ENCODE measurements around the gene CARD18. TPM values are rescaled to one million over a fixed set of nuclear protein-coding genes. Genes with fewer than 3 reads are reported as not detected.
"Not testable (repeated sequence)": the region's sequence is repeated elsewhere in the genome, so short reads cannot be mapped to it uniquely, and the experiment has no call there.

Gene CARD18
- total RNA-seq, 4 donors from 2014 or later: not detected

DNA sequence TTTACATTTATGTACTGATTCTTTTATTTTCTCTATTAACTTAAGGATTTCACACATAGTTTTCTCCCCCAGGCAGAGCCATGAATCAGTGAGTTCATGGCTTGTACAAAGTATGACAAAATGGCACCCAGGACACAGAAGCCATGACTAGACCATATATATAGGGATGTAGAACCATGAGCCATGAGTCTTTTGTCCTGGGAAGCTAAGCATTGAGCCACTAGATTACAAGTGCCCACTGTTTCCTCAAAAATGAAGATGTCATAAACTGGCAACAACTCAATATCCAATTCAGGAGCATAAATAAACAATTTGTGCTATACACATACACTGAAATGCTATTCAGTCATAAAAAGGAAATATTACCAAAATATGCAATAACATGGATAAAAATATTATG lies 36.2 kb downstream of the CARD18 start:
- TF ChIP-seq POLR2A (IDR thresholded peaks at IDR 0.05) (no peak), POLR2AphosphoS5 (IDR thresholded peaks at IDR 0.05) (no peak), EP300 (IDR thresholded peaks at IDR 0.05; ENCODE audit: low read depth) (no peak)
- TF ChIP-seq, protein P1, sequence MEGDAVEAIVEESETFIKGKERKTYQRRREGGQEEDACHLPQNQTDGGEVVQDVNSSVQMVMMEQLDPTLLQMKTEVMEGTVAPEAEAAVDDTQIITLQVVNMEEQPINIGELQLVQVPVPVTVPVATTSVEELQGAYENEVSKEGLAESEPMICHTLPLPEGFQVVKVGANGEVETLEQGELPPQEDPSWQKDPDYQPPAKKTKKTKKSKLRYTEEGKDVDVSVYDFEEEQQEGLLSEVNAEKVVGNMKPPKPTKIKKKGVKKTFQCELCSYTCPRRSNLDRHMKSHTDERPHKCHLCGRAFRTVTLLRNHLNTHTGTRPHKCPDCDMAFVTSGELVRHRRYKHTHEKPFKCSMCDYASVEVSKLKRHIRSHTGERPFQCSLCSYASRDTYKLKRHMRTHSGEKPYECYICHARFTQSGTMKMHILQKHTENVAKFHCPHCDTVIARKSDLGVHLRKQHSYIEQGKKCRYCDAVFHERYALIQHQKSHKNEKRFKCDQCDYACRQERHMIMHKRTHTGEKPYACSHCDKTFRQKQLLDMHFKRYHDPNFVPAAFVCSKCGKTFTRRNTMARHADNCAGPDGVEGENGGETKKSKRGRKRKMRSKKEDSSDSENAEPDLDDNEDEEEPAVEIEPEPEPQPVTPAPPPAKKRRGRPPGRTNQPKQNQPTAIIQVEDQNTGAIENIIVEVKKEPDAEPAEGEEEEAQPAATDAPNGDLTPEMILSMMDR (IDR thresholded peaks at IDR 0.05): no peak
- no peaks in the 10 kb centered on the region for H3K9me3 ChIP-seq
- intact Hi-C loops (cut with DNase I; ENCODE audit: low total_unique reads): no loop called here
- H3K4me1 ChIP-seq: no peaks in the 10 kb centered on the region
- no peaks in the 10 kb centered on the region for H3K27me3 ChIP-seq
- no peak overlapping the region for H3K4me3 ChIP-seq
- in situ Hi-C loops (cut with MboI; ENCODE audit: low pct_ligation_motif_present in 1 of 4, low pct_unique_long_range_greater_than_20kb in 1 of 4, low sequenced_read_pairs in 3 of 4): no loop called here
- no peaks in the 10 kb centered on the region for H3K36me3 ChIP-seq
- H3K27ac ChIP-seq: no peak overlapping the region
- no peak for DNase-seq

DNA sequence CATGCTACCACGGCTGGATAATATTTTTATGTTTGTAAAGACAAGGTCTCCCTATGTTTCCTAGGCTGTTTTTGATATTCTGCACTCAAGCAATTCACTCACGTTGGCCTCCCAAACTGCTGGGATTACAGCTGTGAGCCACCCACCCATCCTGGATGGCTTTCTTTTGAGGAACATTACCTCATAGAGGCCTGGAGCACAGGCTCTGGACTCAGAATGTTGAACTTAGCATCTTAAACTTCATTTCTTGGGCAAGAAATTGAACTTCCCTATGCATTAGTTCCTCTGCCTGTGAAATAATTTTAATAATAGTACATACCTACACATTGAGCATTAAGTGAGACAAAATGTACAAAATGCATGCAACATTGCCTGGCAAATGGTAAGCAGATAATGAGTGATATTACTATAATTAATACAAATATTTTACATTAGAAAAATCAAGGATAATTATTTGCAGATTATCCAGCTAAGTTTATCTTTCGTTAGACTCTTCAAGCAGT lies 37.4 kb downstream of the CARD18 start:
- H3K36me3 ChIP-seq; intact Hi-C loops (cut with DNase I; ENCODE audit: low total_unique reads); H3K27me3 ChIP-seq; H3K27ac ChIP-seq; DNase-seq; H3K4me1 ChIP-seq; in situ Hi-C loops (cut with MboI; ENCODE audit: low pct_ligation_motif_present in 1 of 4, low pct_unique_long_range_greater_than_20kb in 1 of 4, low sequenced_read_pairs in 3 of 4); H3K4me3 ChIP-seq; H3K9me3 ChIP-seq: not testable (repeated sequence)
- WGBS, 2 donors (ENCODE audit: low coverage in 1 of 2): 86% methylated on average over 2 of the region's 3 CpGs; no CpG with 5 or more reads in 1 of the 2 donors

DNA sequence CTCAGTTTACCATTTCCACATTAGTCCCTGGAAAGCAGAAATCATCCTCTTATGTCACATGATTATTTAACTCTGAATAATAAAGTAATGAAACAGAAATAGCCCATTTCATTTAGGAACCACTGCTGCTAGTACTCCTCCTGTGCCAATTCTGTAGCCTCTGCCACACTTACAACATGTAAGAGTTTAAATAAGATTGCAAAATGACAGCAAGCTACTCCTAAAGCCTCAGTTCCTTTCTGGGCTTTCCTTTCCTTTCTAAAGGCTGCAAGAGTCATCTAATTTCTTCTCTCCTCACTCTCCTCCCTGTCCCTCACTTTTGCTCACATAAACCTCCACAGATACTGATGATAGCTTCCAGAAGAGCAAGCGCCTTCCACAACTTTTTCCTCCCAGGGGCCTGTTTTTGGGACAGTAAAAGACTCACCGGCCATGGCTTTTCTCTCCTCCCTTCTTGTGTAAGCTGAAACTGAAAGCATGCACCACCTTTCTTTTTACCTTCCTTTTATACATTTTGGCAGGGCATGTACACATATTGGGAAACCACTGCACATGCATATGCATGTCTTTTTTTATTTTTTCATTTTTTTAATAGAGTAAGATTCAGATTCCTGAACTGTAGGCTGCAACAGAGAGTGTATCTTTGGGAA lies 38.5 kb downstream of the CARD18 start:
- TF ChIP-seq POLR2AphosphoS5 (IDR thresholded peaks at IDR 0.05) (no peak), EP300 (IDR thresholded peaks at IDR 0.05; ENCODE audit: low read depth) (no peak), POLR2A (IDR thresholded peaks at IDR 0.05) (no peak)
- TF ChIP-seq, protein P1 (IDR thresholded peaks at IDR 0.05): no peak
- no peak overlapping the region for H3K4me3 ChIP-seq
- DNase-seq: no peak
- intact Hi-C loops (cut with DNase I; ENCODE audit: low total_unique reads): no loop called here
- H3K4me1 ChIP-seq: no peaks in the 10 kb centered on the region
- H3K27me3 ChIP-seq: no peaks in the 10 kb centered on the region
- H3K36me3 ChIP-seq: no peaks in the 10 kb centered on the region
- in situ Hi-C loops (cut with MboI; ENCODE audit: low pct_ligation_motif_present in 1 of 4, low pct_unique_long_range_greater_than_20kb in 1 of 4, low sequenced_read_pairs in 3 of 4): no loop called here
- WGBS, 2 donors (ENCODE audit: low coverage in 1 of 2): 65 to 70% methylated on average over 2 of the region's 2 CpGs
- H3K27ac ChIP-seq: peak overlapping the region in 1 of 4 donors; percentile 16
- H3K9me3 ChIP-seq: no peaks in the 10 kb centered on the region

DNA sequence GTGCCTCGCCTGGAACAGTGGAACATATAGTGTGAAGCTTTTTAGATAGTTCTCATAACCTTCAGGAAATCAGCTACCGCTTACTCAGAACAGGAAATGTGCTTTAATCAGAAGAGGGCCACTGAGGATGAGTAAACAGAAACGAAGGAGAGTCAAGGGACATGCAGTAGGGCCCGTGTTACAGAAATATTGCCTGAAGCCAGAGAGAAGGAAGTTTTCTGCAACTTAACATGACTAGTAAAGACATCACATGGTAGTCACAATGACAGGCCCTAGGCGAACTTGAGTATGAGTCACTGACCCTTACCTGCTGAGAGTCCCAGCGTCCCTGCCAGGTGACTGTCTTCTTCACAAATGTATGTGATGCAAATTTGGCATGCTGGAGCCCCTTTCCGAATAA lies 39.4 kb downstream of the CARD18 start:
- intact Hi-C loops (cut with DNase I; ENCODE audit: low total_unique reads): no loop called here
- Histone ChIP-seq H3K4me3 (no peak overlapping the region), H3K9me3 (no peaks in the 10 kb centered on the region), H3K27me3 (no peaks in the 10 kb centered on the region), H3K27ac (no peak overlapping the region), H3K36me3 (no peaks in the 10 kb centered on the region), H3K4me1 (no peaks in the 10 kb centered on the region)
- 63 to 68% methylated on average over 7 of the region's 7 CpGs for WGBS, 2 donors (ENCODE audit: low coverage in 1 of 2)
- no peak for DNase-seq
- TF ChIP-seq EP300 (IDR thresholded peaks at IDR 0.05; ENCODE audit: low read depth) (no peak), POLR2AphosphoS5 (IDR thresholded peaks at IDR 0.05) (no peak), POLR2A (IDR thresholded peaks at IDR 0.05) (no peak)
- TF ChIP-seq, protein P1 (IDR thresholded peaks at IDR 0.05): no peak
- in situ Hi-C loops (cut with MboI; ENCODE audit: low pct_ligation_motif_present in 1 of 4, low pct_unique_long_range_greater_than_20kb in 1 of 4, low sequenced_read_pairs in 3 of 4): no loop called here

DNA sequence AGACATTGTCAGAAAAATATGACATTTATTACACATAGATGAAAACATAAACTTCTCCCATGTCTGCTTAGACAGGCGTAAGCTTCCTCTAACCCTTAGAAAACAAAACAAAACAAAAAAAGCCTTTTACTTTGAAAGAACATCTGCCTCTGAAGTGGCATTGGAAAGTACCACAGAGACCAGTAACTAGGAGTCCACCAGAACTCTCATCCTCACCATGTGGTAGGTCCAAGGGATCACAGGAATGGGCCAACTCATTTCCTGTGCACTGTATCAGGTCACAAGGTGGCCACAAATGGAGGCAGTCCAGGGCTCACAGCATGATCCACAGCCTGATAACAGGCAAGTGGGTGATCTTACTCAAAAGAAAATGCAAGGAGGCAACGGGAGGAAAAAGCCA lies 40.0 kb downstream of the CARD18 start:
- H3K27ac ChIP-seq; DNase-seq; H3K36me3 ChIP-seq; H3K4me3 ChIP-seq; H3K9me3 ChIP-seq; H3K4me1 ChIP-seq; H3K27me3 ChIP-seq; in situ Hi-C loops (cut with MboI; ENCODE audit: low pct_ligation_motif_present in 1 of 4, low pct_unique_long_range_greater_than_20kb in 1 of 4, low sequenced_read_pairs in 3 of 4); intact Hi-C loops (cut with DNase I; ENCODE audit: low total_unique reads): not testable (repeated sequence)
- 83 to 87% methylated on average over 2 of the region's 2 CpGs for WGBS, 2 donors (ENCODE audit: low coverage in 1 of 2)
